K562 (cell line): Measurements from ENCODE around the gene SRRD. TPM values are rescaled to one million over a fixed set of nuclear protein-coding genes. Genes with fewer than 3 reads are reported as not detected.

Source experiments
- FOXP4 ChIP-seq: sonication (generic); formaldehyde crosslinking; IDR thresholded peaks from 2 replicates; pipeline ENCODE4 v1.8.0; 2022; ENCODE audit warnings: mild to moderate bottlenecking, missing genetic modification reagents, borderline replicate concordance
- MAZ ChIP-seq, 2 experiments: fragments of 450-650 bp in 1 of 2; sonication (generic) in 1 of 2; formaldehyde crosslinking; IDR thresholded peaks in 1 of 2; conservative IDR thresholded peaks in 1 of 2; 2 replicates each; pipeline versions ENCODE4 v1.4.0 to v1.5.0; 2020; ENCODE audit warnings: mild to moderate bottlenecking in 1 of 2, missing genetic modification reagents in 1 of 2
- MCM5 ChIP-seq: fragments of 450-650 bp; IDR thresholded peaks from 2 replicates; pipeline ENCODE4 v1.6.1; 2016; ENCODE audit warnings: low read depth
- MEIS2 ChIP-seq: fragments of 450-650 bp; IDR thresholded peaks from 2 replicates; pipeline ENCODE4 v1.6.1; 2014; ENCODE audit warnings: mild to moderate bottlenecking; ENCODE audit not compliant: partially characterized antibody
- NCOA1 ChIP-seq: fragments of 450-650 bp; IDR thresholded peaks from 2 replicates; pipeline ENCODE4 v1.6.1; 2016; ENCODE audit warnings: low read depth
- PRMT5 ChIP-seq: sonication (generic); formaldehyde crosslinking; IDR thresholded peaks from 2 replicates; pipeline ENCODE4 v1.5.0; 2020; ENCODE audit warnings: missing genetic modification reagents
- SRSF7 ChIP-seq: fragments of 200-400 bp; formaldehyde crosslinking; optimal IDR thresholded peaks from 2 replicates; pipeline ENCODE3; 2017; ENCODE audit warnings: mild to moderate bottlenecking, low read depth, low read length
- ZNF184 ChIP-seq: sonication (generic); formaldehyde crosslinking; IDR thresholded peaks from 2 replicates; pipeline ENCODE4 v1.5.0; 2020; ENCODE audit warnings: missing genetic modification reagents
- ZNF449 ChIP-seq: fragments of 250-450 bp; sonication (Bioruptor Pico); IDR thresholded peaks from 2 replicates; pipeline ENCODE4 v1.8.0; 2022; ENCODE audit warnings: moderate library complexity, mild to moderate bottlenecking, inconsistent platforms
- polyA plus RNA-seq, 8 experiments: library from polyadenylated mRNA; depleted of rRNA in 4 of 8; stranded (reverse) in 5 of 8; unstranded in 3 of 8; fragments of >200 nt; fragmentation: Nextera tagmentation in 2 of 8; fragmentation: Illumina TruSeq in 1 of 8; extraction: Ambion mirVana in 2 of 8; extraction: Trizol in 1 of 8; gene quantifications; 2 replicates each; pipeline versions ENCODE4 v1.2.1 to v1.2.3, GENCODE V29; 2011 to 2014; ENCODE audit warnings: inconsistent platforms in 1 of 8, missing spikeins in 1 of 8
- total RNA-seq, 7 experiments: library from RNA; depleted of rRNA in 6 of 7; stranded (reverse); fragments of >200 nt in 6 of 7; fragmentation: Illumina TruSeq in 2 of 7; extraction: Trizol in 2 of 7; gene quantifications; 2 replicates each; pipeline versions ENCODE4 v1.2.1 to v1.2.3, GENCODE V29; 2011 to 2021; ENCODE audit warnings: low replicate concordance in 1 of 7
- TF ChIP-seq, protein P1 (sequence below): sonication (generic); formaldehyde crosslinking; IDR thresholded peaks from 2 replicates; pipeline ENCODE4 v1.8.0; 2023; ENCODE audit warnings: missing genetic modification reagents, mild to moderate bottlenecking, borderline replicate concordance

Gene SRRD
- total and polyA plus RNA-seq, 9 of the 15 experiments (the other 6 are each of a cell fraction or from before 2014, with no cell fraction given): 4.9 to 59.4 (median 34.4) TPM

GRCh38 chr22:26482161-26482560 lies 1.5 kb upstream of the SRRD start (continued):
- TF ChIP-seq ZNF449 (CRISPR knock-in tag): no peak
- TF ChIP-seq MAZ (CRISPR knock-in tag; conservative IDR thresholded peaks at IDR 0.05 in 1 of 2, IDR thresholded peaks at IDR 0.05 in 1 of 2): no peak
- peak; percentile 78 for TF ChIP-seq MEIS2
- no peak for TF ChIP-seq ZNF184
- no peak for TF ChIP-seq NCOA1
- no peak for TF ChIP-seq FOXP4 (CRISPR knock-in tag)
- TF ChIP-seq SRSF7: no peak
- TF ChIP-seq, protein P1, sequence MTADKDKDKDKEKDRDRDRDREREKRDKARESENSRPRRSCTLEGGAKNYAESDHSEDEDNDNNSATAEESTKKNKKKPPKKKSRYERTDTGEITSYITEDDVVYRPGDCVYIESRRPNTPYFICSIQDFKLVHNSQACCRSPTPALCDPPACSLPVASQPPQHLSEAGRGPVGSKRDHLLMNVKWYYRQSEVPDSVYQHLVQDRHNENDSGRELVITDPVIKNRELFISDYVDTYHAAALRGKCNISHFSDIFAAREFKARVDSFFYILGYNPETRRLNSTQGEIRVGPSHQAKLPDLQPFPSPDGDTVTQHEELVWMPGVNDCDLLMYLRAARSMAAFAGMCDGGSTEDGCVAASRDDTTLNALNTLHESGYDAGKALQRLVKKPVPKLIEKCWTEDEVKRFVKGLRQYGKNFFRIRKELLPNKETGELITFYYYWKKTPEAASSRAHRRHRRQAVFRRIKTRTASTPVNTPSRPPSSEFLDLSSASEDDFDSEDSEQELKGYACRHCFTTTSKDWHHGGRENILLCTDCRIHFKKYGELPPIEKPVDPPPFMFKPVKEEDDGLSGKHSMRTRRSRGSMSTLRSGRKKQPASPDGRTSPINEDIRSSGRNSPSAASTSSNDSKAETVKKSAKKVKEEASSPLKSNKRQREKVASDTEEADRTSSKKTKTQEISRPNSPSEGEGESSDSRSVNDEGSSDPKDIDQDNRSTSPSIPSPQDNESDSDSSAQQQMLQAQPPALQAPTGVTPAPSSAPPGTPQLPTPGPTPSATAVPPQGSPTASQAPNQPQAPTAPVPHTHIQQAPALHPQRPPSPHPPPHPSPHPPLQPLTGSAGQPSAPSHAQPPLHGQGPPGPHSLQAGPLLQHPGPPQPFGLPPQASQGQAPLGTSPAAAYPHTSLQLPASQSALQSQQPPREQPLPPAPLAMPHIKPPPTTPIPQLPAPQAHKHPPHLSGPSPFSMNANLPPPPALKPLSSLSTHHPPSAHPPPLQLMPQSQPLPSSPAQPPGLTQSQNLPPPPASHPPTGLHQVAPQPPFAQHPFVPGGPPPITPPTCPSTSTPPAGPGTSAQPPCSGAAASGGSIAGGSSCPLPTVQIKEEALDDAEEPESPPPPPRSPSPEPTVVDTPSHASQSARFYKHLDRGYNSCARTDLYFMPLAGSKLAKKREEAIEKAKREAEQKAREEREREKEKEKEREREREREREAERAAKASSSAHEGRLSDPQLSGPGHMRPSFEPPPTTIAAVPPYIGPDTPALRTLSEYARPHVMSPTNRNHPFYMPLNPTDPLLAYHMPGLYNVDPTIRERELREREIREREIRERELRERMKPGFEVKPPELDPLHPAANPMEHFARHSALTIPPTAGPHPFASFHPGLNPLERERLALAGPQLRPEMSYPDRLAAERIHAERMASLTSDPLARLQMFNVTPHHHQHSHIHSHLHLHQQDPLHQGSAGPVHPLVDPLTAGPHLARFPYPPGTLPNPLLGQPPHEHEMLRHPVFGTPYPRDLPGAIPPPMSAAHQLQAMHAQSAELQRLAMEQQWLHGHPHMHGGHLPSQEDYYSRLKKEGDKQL (CRISPR knock-in tag): no peak
- TF ChIP-seq MCM5: no peak
- TF ChIP-seq PRMT5 (CRISPR knock-in tag): no peak
